Endothelial cell of umbilical vein (primary cell): Measurements from ENCODE around the gene E2F4. TPM values are rescaled to one million over a fixed set of nuclear protein-coding genes. Genes with fewer than 3 reads are reported as not detected.
A peak's percentile ranks its signal among the peaks of the same experiment; 100 is the strongest.

ENCODE experiments used
- BruUV-seq: library from RNA; stranded (reverse); fragments of 400-500 nt; replicated peaks from 2 replicates; lab custom pipeline; 2021; lab: Mats Ljungman, UMichigan
- CTCF ChIA-PET: fragments of 300-600, 350-600 bp; sonication (Branson Sonifier 250); formaldehyde crosslinking; loops from one replicate; lab custom pipeline; 2021; ENCODE audit warnings: antibody characterized with exemption, inconsistent platforms; lab: Charles Lee
- POLR2A ChIA-PET: fragments of 300-600, 350-600 bp; sonication (Branson Sonifier 250); formaldehyde crosslinking; loops from one replicate; lab custom pipeline; 2021; ENCODE audit warnings: antibody characterized with exemption, inconsistent platforms; lab: Charles Lee
- DNase-seq: peaks from one replicate; pipeline ENCODE4 v3.0.0-alpha.2; 2011; ENCODE audit warnings: low read depth, low spot score
- FAIRE-seq: peaks from 2 replicates; lab custom pipeline; 2011; peaks lifted over from hg19 to GRCh38; lab: Jason Lieb, UNC
- H2AFZ ChIP-seq: 2 replicates; pipeline ENCODE4 v1.6.0; 2012; ENCODE audit warnings: low read depth, low read length, control low read depth, inconsistent platforms
- H3K27ac ChIP-seq: 2 replicates; pipeline ENCODE4 v1.5.1; 2011; ENCODE audit warnings: low read depth, mild to moderate bottlenecking, control low read depth, low read length, moderate library complexity; ENCODE audit not compliant: insufficient read depth
- H3K27me3 ChIP-seq, 2 experiments: 2 replicates each; pipeline versions ENCODE4 v1.6.0 to v1.6.1; 2011; ENCODE audit warnings: low read length in 2 of 2, mixed read lengths in 1 of 2; ENCODE audit not compliant: control insufficient read depth in 2 of 2, insufficient read depth in 2 of 2
- H3K36me3 ChIP-seq, 2 experiments: 2 replicates in 1 of 2; 3 replicates in 1 of 2; pipeline ENCODE4 v1.5.1; 2011; ENCODE audit warnings: low read length in 2 of 2, mild to moderate bottlenecking in 1 of 2, moderate library complexity in 1 of 2; ENCODE audit not compliant: control insufficient read depth in 2 of 2, insufficient read depth in 2 of 2; ENCODE audit errors: extremely low read depth in 1 of 2
- H3K4me1 ChIP-seq: 3 replicates; pipeline ENCODE4 v1.5.1; 2011; ENCODE audit warnings: mild to moderate bottlenecking, low read length; ENCODE audit not compliant: control insufficient read depth, insufficient read depth; ENCODE audit errors: extremely low read depth
- H3K4me2 ChIP-seq: 2 replicates; pipeline ENCODE4 v1.6.1; 2011; ENCODE audit warnings: low read length, control low read depth, mixed read lengths; ENCODE audit not compliant: insufficient read depth
- H3K4me3 ChIP-seq, 3 experiments: fragments of 200-600 bp in 1 of 3; sonication (generic), shearing (Covaris generic) in 1 of 3; replicated peaks in 1 of 3; 2 replicates each; pipeline ENCODE4 v1.5.1; 2011 to 2016; ENCODE audit warnings: control low read depth in 3 of 3, low read length in 3 of 3, mild to moderate bottlenecking in 2 of 3, inconsistent platforms in 1 of 3, low read depth in 1 of 3, moderate library complexity in 1 of 3; ENCODE audit not compliant: insufficient read depth in 1 of 3
- H3K79me2 ChIP-seq: 2 replicates; pipeline ENCODE4 v1.6.0; 2012; ENCODE audit warnings: low read length, inconsistent platforms; ENCODE audit not compliant: control insufficient read depth, insufficient read depth
- H3K9ac ChIP-seq: replicated peaks from 2 replicates; pipeline ENCODE3; 2011; ENCODE audit warnings: low read length, control low read depth; ENCODE audit not compliant: insufficient read depth; ENCODE audit errors: extremely low read depth
- H3K9me1 ChIP-seq: replicated peaks from 3 replicates; pipeline ENCODE4 v1.6.0; 2011; ENCODE audit warnings: mild to moderate bottlenecking, low read length; ENCODE audit not compliant: control insufficient read depth, insufficient read depth; ENCODE audit errors: extremely low read depth
- H3K9me3 ChIP-seq: replicated peaks from 2 replicates; pipeline ENCODE4 v1.5.1; 2012; ENCODE audit warnings: low read length, inconsistent platforms; ENCODE audit not compliant: control insufficient read depth, insufficient read depth
- H4K20me1 ChIP-seq: replicated peaks from 2 replicates; pipeline ENCODE3; 2011; ENCODE audit warnings: mild to moderate bottlenecking, low read length; ENCODE audit not compliant: control insufficient read depth, insufficient read depth; ENCODE audit errors: extremely low read depth
- CTCF ChIP-seq, 2 donors: IDR thresholded peaks; 1 replicate in 1 of 2; 2 replicates in 1 of 2; pipeline ENCODE4 v1.5.1; 2011; ENCODE audit warnings: low read length in 2 of 2, mild to moderate bottlenecking in 2 of 2, moderate library complexity in 2 of 2, control low read depth in 1 of 2, inconsistent platforms in 1 of 2, low read depth in 1 of 2; ENCODE audit not compliant: insufficient read depth in 1 of 2; ENCODE audit errors: extremely low read depth in 1 of 2
- MAX ChIP-seq: IDR thresholded peaks from 2 replicates; pipeline ENCODE4 v1.6.1; 2011; ENCODE audit not compliant: insufficient read depth, insufficient read length
- MYC ChIP-seq: IDR thresholded peaks from one replicate; pipeline ENCODE4 v1.6.1; 2011; ENCODE audit warnings: mild to moderate bottlenecking, low read depth, low read length
- POLR2AphosphoS5 ChIP-seq: IDR thresholded peaks from 2 replicates; pipeline ENCODE4 v1.6.1; 2012; ENCODE audit warnings: low read depth, mild to moderate bottlenecking, control low read depth, low read length, moderate library complexity; ENCODE audit not compliant: insufficient read depth
- dilution Hi-C: fragments of 300-500 bp; cut with MboI; formaldehyde crosslinking; loops from one replicate; pipeline ENCODE4 v1.15.0; 2019; ENCODE audit warnings: low sequenced_read_pairs; ENCODE audit not compliant: extremely low pct_ligation_motif_present
- intact Hi-C: fragments of 100-400 bp; cut with micrococcal nuclease; formaldehyde crosslinking; loops from one replicate; pipeline ENCODE4 v1.10.0; 2022
- polyA plus RNA-seq, 4 experiments: library from polyadenylated mRNA; depleted of rRNA in 3 of 4; stranded (reverse) in 3 of 4; unstranded in 1 of 4; fragments of >200 nt; gene quantifications; 2 replicates each; pipeline versions ENCODE4 v1.2.1 to v1.2.3, GENCODE V29; 2011 to 2012; ENCODE audit warnings: missing spikeins in 1 of 4
- total RNA-seq: library from RNA; stranded (reverse); gene quantifications from 2 replicates; pipeline ENCODE4 v1.2.3, GENCODE V29; 2021

The E2F4 gene
- total and polyA plus RNA-seq, 2 donors (not counting 3 experiments of a cell fraction or from before 2014, with no cell fraction given): 112 to 168 TPM

- H3K4me2 ChIP-seq: no peak within 1 kb of the TSS
- no peaks in the 10 kb centered on the region for H3K9me3 ChIP-seq
- H3K4me3 ChIP-seq: no peak within 1 kb of the TSS
- dilution Hi-C loops (no loop called here), intact Hi-C loops (loop anchor here (2.0 to 10.0 kb wide), 2 partner anchors 18 to 196 kb away; partner anchors contain the start of gene TPPP3)
- DNase-seq (no peak), FAIRE-seq (no peak)
- H3K4me1 ChIP-seq: peaks cover 3% of the 10 kb centered on the region
- no peak within 1 kb of the TSS for H2AFZ ChIP-seq
- peaks cover 25% of the 10 kb centered on the region for H3K79me2 ChIP-seq
- POLR2A ChIA-PET: no interaction called here
- no peak for TF ChIP-seq MYC
- TF ChIP-seq CTCF (IDR thresholded peaks at IDR 0.05; ENCODE audit: extremely low read depth in 1 of 2, insufficient read depth in 1 of 2, low read depth in 1 of 2, low read length in 2 of 2): peak; percentile 28 to 44
- TF ChIP-seq POLR2AphosphoS5: peak; percentile 30
- TF ChIP-seq MAX: no peak
- no peaks in the 10 kb centered on the region for H4K20me1 ChIP-seq
- no peak within 1 kb of the TSS for H3K27ac ChIP-seq
- H3K27me3 ChIP-seq: no peaks in the 10 kb centered on the region
- no peaks in the 10 kb centered on the region for H3K9me1 ChIP-seq
- H3K9ac ChIP-seq: no peak within 1 kb of the TSS
- CTCF ChIA-PET: interaction anchor here (0.7 to 2.4 kb wide), 10 partner anchors 10 to 245 kb away, joined by 3 to 15 read pairs (median 6); partner anchors contain the start of gene EXOC3L1
- peaks cover 18 to 70% of the 10 kb centered on the region in 2 experiments for H3K36me3 ChIP-seq
- no TSS peak for BruUV-seq
Observed at GRCh38 chr16:67199011-67199807, 7.3 kb downstream of the E2F4 start, which contains the start of gene ELMO3. Gene ELMO3 (plus strand): TSS chr16:67199131. CDS start chr16:67199327, 196 bp downstream.
